GM06990 (cell line): Measurements from ENCODE around the gene SLIT1.

Experiments used
- DNase-seq: peaks from one replicate; pipeline ENCODE4 v3.0.0-alpha.2; 2011; ENCODE audit not compliant: insufficient read length; ENCODE audit errors: extremely low read depth
- H3K27me3 ChIP-seq: replicated peaks from 2 replicates; pipeline ENCODE4 v1.6.0; 2011; ENCODE audit warnings: low read length; ENCODE audit not compliant: control insufficient read depth, insufficient read depth
- H3K36me3 ChIP-seq: 2 replicates; pipeline ENCODE4 v1.5.1; 2011; ENCODE audit warnings: low read length; ENCODE audit not compliant: control insufficient read depth, insufficient read depth
- H3K4me3 ChIP-seq: replicated peaks from 2 replicates; pipeline ENCODE4 v1.5.1; 2011; ENCODE audit warnings: low read depth, mild to moderate bottlenecking, control low read depth, low read length
- CTCF ChIP-seq: IDR thresholded peaks from 2 replicates; pipeline ENCODE4 v1.5.1; 2011; ENCODE audit warnings: low read length, control low read depth, mild to moderate bottlenecking, inconsistent platforms; ENCODE audit not compliant: insufficient read depth, poor library complexity, severe bottlenecking

SLIT1 gene

GRCh38 chr10:97190450-97190849 is 4.7 kb upstream of the SLIT1 start:
- TF ChIP-seq CTCF, result no peak
- H3K4me3 ChIP-seq, result no peak overlapping the region
- H3K27me3 ChIP-seq, result no peaks in the 10 kb centered on the region; the same call in none of the 2 replicates
- no peak for DNase-seq
- H3K36me3 ChIP-seq, result no peaks in the 10 kb centered on the region

GRCh38 chr10:97188261-97188711 is 2.5 kb upstream of the SLIT1 start:
- Histone ChIP-seq H3K4me3 (no peak overlapping the region), H3K27me3 (no peaks in the 10 kb centered on the region; the same call in none of the 2 replicates), H3K36me3 (no peaks in the 10 kb centered on the region)
- DNase-seq, result peak; percentile 45
- TF ChIP-seq CTCF, result no peak

- Histone ChIP-seq H3K4me3 (no peak overlapping the region), H3K27me3 (no peaks in the 10 kb centered on the region; the same call in none of the 2 replicates), H3K36me3 (no peaks in the 10 kb centered on the region)
- TF ChIP-seq CTCF, result no peak
- no peak for DNase-seq
These were observed 1.2 kb upstream of the SLIT1 start for GRCh38 chr10:97186911-97187310.

GRCh38 chr10:97184971-97185325 is 811 bp downstream of the SLIT1 start:
- TF ChIP-seq CTCF, result no peak
- no peaks in the 10 kb centered on the region for H3K36me3 ChIP-seq
- no peak overlapping the region for H3K4me3 ChIP-seq
- no peak for DNase-seq
- no peaks in the 10 kb centered on the region; the same call in none of the 2 replicates for H3K27me3 ChIP-seq

- DNase-seq, result no peak
- no peak overlapping the region for H3K4me3 ChIP-seq
- H3K36me3 ChIP-seq, result no peaks in the 10 kb centered on the region
- no peaks in the 10 kb centered on the region; the same call in none of the 2 replicates for H3K27me3 ChIP-seq
- TF ChIP-seq CTCF, result no peak
These were observed 2.4 kb downstream of the SLIT1 start for GRCh38 chr10:97183314-97183713.
